Upper lobe of left lung (tissue), 6 donors: ENCODE results near the gene TMEM89. TPM values are rescaled to one million over a fixed set of nuclear protein-coding genes. Genes with fewer than 3 reads are reported as not detected.
A peak's percentile ranks its signal among the peaks of the same experiment; 100 is the strongest.

ENCODE experiments used
- ATAC-seq, 2 donors: fragments of 200-7000 bp; cut with Tn5 transposase; one replicate each; pipeline ENCODE4 v1.9.1; 2022; ENCODE audit warnings: mild to moderate bottlenecking in 2 of 2, moderate library complexity in 2 of 2; ENCODE audit not compliant: low FRiP score in 2 of 2
- DNase-seq, 2 donors: peaks; one replicate each; pipeline ENCODE4 v3.0.0-alpha.2; 2019 to 2020
- H3K27ac ChIP-seq, 4 donors: fragments of 200-600 bp; sonication (generic); one replicate each; pipeline ENCODE4 v1.5.1; 2016 to 2019
- H3K27me3 ChIP-seq, 4 donors: fragments of 200-600 bp; sonication (generic); one replicate each; pipeline ENCODE4 v1.5.1; 2017 to 2019
- H3K36me3 ChIP-seq, 4 donors: fragments of 200-600 bp; sonication (generic); one replicate each; pipeline ENCODE4 v1.5.1; 2016 to 2019
- H3K4me1 ChIP-seq, 4 donors: fragments of 200-600 bp; sonication (generic); one replicate each; pipeline ENCODE4 v1.5.1; 2018 to 2019
- H3K4me3 ChIP-seq, 4 donors: fragments of 200-600 bp; sonication (generic); one replicate each; pipeline ENCODE4 v1.5.1; 2017 to 2019; ENCODE audit warnings: mild to moderate bottlenecking in 2 of 4, moderate library complexity in 1 of 4
- H3K9me3 ChIP-seq, 4 donors: fragments of 200-600 bp; sonication (generic); one replicate each; pipeline ENCODE4 v1.5.1; 2018 to 2019
- EP300 ChIP-seq, 4 donors: sonication (generic); formaldehyde crosslinking; IDR thresholded peaks; one replicate each; pipeline ENCODE4 v1.5.1; 2017; ENCODE audit warnings: antibody characterized with exemption in 4 of 4, control low read depth in 2 of 4
- POLR2A ChIP-seq, 4 donors: fragments of 450-650 bp; IDR thresholded peaks; one replicate each; pipeline ENCODE4 v1.5.1; 2016 to 2017; ENCODE audit warnings: antibody characterized with exemption in 4 of 4, mild to moderate bottlenecking in 2 of 4
- POLR2AphosphoS5 ChIP-seq, 2 donors: sonication (generic); formaldehyde crosslinking; IDR thresholded peaks; one replicate each; pipeline ENCODE4 v1.5.1; 2017; ENCODE audit warnings: antibody characterized with exemption in 2 of 2
- WGBS, 2 donors: methylation state at CpG; one replicate each; pipeline ENCODE4 v1.1.5; 2017 to 2018; 5-methylcytosine and 5-hydroxymethylcytosine counted together
- total RNA-seq, 6 donors: library from RNA; depleted of rRNA in 4 of 6; stranded (reverse); fragments of >200 nt in 4 of 6; gene quantifications; one replicate each; pipeline versions ENCODE4 v1.1.0 to v1.2.1, GENCODE V29; 2016 to 2021
- TF ChIP-seq, protein P1 (sequence below), 6 experiments: fragments of 450-650 bp in 4 of 6; fragments of 200-600 bp in 2 of 6; sonication (generic) in 2 of 6; IDR thresholded peaks; one replicate each; pipeline ENCODE4 v1.5.1; 2016 to 2019; ENCODE audit warnings: antibody characterized with exemption in 6 of 6
- donor health status: DM: no; HTN: no; CAD: no; lungs with moderate emphysema.
- donor health status: DM: no; HTN: yes; CAD: no; lungs with severe emphysema.

Gene TMEM89
- total RNA-seq, 6 donors from 2014 or later, result 0.67 TPM; not detected in 5

DNA sequence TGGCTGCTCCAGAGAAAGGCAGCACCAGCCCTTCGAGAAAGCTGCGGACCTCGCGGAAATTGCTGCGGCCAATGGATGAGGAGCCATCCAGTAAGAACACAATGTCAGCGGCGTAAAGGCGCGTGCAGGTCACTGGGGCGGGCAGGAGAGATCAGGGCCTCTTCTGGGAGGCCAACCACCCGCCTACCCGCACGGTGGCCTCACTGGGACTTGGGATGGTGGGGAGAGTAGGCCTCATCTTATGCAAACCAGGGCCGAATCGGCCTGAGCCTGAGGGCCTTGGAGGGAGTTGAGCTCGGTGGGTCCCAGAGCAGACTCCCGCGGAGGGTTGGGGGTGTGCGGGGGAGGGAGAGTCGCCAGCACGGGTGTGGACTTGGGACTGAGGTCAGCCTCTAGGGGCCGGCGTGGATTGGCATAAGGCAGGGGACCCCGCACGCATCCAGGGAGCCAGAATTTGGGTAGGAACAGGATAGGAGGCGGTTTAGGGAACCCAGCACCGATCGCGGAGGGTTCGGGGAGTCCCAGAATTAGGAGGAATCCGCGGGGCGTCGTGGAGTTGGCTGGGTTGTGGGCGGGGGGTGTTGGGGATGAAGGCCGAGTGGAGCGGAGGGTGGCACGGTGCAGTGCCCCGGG, 27.0 kb downstream of the TMEM89 start:
- DNase-seq, result peak in 1 of 2 donors; percentile 65
- Histone ChIP-seq H3K4me1 (peaks cover 7 to 18% (median 14%) of the 10 kb centered on the region in 4 donors), H3K27ac (peak overlapping the region in 2 of 4 donors; percentile 43 to 44), H3K4me3 (peak overlapping the region in 3 of 4 donors; percentile 12 to 39 (median 26)), H3K9me3 (no peaks in the 10 kb centered on the region), H3K27me3 (peaks cover 0 to 4% (median 0%) of the 10 kb centered on the region in 4 donors), H3K36me3 (peaks cover 0 to 20% (median 15%) of the 10 kb centered on the region in 4 donors)
- WGBS, 2 donors, result 31 to 49% methylated on average over 23 to 39 of the region's 39 CpGs
- TF ChIP-seq, protein P1, sequence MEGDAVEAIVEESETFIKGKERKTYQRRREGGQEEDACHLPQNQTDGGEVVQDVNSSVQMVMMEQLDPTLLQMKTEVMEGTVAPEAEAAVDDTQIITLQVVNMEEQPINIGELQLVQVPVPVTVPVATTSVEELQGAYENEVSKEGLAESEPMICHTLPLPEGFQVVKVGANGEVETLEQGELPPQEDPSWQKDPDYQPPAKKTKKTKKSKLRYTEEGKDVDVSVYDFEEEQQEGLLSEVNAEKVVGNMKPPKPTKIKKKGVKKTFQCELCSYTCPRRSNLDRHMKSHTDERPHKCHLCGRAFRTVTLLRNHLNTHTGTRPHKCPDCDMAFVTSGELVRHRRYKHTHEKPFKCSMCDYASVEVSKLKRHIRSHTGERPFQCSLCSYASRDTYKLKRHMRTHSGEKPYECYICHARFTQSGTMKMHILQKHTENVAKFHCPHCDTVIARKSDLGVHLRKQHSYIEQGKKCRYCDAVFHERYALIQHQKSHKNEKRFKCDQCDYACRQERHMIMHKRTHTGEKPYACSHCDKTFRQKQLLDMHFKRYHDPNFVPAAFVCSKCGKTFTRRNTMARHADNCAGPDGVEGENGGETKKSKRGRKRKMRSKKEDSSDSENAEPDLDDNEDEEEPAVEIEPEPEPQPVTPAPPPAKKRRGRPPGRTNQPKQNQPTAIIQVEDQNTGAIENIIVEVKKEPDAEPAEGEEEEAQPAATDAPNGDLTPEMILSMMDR (IDR thresholded peaks at IDR 0.05), result no peak
- TF ChIP-seq EP300 (IDR thresholded peaks at IDR 0.05) (no peak), POLR2A (IDR thresholded peaks at IDR 0.05) (no peak)
- ATAC-seq, result no peak

DNA sequence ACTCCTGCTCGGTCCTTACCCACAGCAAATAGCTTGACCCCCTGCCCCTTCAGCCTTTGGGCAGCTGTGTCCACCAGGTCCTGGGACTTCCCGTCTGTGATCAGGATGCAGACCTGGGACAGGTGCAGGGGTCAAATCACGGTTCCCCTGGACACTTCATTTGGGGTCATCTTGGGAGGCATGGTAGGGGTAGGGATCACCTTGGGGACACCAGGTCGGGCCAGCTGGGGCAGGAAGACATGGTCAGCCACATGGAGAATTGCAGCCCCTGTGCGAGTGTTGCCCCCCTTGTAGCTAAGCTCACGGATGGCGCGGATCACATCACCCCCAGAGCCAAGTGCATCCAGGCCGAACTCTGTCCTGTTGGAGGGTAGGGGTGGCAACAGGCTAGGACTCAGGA, 28.2 kb downstream of the TMEM89 start:
- peaks cover 0 to 4% (median 0%) of the 10 kb centered on the region in 4 donors for H3K27me3 ChIP-seq
- H3K27ac ChIP-seq, result no peak overlapping the region
- no peak overlapping the region for H3K4me3 ChIP-seq
- 73 to 97% methylated on average over 3 to 9 of the region's 9 CpGs for WGBS, 2 donors
- ATAC-seq (no peak), DNase-seq (no peak)
- H3K36me3 ChIP-seq, result peaks cover 0 to 8% (median 4%) of the 10 kb centered on the region in 4 donors
- peaks cover 7 to 15% (median 13%) of the 10 kb centered on the region in 4 donors for H3K4me1 ChIP-seq
- H3K9me3 ChIP-seq, result no peaks in the 10 kb centered on the region
- TF ChIP-seq, protein P1 (IDR thresholded peaks at IDR 0.05), result no peak
- no peak for TF ChIP-seq POLR2AphosphoS5 (IDR thresholded peaks at IDR 0.05)
- no peak for TF ChIP-seq EP300 (IDR thresholded peaks at IDR 0.05)
- TF ChIP-seq POLR2A (IDR thresholded peaks at IDR 0.05), result no peak

DNA sequence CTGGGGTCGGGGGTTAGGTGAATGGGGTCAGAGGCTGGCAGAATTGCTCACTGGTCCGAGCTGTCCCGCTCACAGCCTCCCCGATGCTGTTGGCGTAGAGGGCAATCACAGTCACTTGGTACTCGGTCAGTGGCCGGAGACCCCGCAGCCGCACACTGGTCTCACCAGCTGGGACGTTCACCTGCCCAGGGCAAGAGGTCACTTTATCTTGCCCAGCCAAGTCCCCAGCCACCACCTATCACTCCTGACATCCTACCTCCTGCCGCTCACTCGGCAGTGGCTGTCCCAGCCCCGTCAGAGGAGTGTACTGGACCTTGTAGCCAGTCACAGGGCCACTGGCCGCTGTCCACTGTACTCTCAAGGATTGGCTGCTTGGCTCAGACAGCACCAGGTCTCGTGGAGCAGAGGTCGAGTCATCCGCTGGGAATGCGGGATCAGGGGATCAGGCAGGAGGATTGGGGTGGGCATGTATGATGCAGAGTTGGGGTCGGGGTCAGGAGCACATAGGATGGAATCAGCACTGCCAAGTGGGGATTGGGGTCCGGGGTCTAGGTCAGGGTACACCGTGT, 29.0 kb downstream of the TMEM89 start:
- no peak overlapping the region for H3K27ac ChIP-seq
- ATAC-seq (no peak), DNase-seq (peak in 1 of 2 donors; percentile 71)
- H3K27me3 ChIP-seq, result peaks cover 0 to 4% (median 0%) of the 10 kb centered on the region in 4 donors
- TF ChIP-seq, protein P1 (IDR thresholded peaks at IDR 0.05), result no peak
- TF ChIP-seq POLR2A (IDR thresholded peaks at IDR 0.05) (no peak), POLR2AphosphoS5 (IDR thresholded peaks at IDR 0.05) (no peak), EP300 (IDR thresholded peaks at IDR 0.05) (no peak)
- no peaks in the 10 kb centered on the region for H3K9me3 ChIP-seq
- WGBS, 2 donors, result 89 to 91% methylated on average over 14 to 17 of the region's 21 CpGs
- no peak overlapping the region for H3K4me3 ChIP-seq
- peaks cover 0 to under 1% (median under 1%) of the 10 kb centered on the region in 4 donors for H3K36me3 ChIP-seq
- peaks cover 7 to 15% (median 13%) of the 10 kb centered on the region in 4 donors for H3K4me1 ChIP-seq

DNA sequence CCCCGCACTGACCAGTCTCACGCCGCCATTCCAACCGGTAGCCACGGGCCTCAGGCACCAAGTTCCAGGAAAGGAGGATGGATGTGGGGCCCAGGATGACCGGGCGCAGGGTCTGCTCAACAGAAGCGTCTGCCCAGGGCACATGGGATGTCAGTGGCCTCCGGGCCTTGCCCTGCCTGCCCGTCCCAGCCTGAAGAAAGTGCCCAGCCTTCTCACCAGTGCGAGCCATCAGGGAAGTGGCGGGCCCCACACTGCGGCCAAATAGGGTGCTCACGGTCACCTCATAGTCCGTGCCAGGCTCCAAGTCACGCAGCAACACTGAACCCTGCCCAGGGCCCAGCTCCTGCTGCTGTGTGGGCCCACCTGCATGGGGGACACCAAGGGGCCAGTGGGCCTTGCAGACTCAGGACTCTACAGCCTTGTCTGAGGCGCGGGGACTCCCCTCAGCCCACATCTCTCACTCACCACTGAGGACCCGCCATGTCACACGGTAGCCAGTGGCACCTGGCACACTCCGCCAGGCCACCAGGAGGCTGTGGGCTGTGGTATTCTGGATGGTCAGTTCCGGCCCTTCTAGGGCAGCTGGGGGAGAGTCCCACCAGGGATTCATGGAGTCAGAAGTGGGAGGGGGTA, 29.6 kb downstream of the TMEM89 start:
- Histone ChIP-seq H3K9me3 (no peaks in the 10 kb centered on the region), H3K27ac (no peak overlapping the region), H3K4me1 (peaks cover 7 to 15% (median 13%) of the 10 kb centered on the region in 4 donors), H3K4me3 (no peak overlapping the region), H3K36me3 (no peaks in the 10 kb centered on the region), H3K27me3 (peaks cover 0 to 4% (median 0%) of the 10 kb centered on the region in 4 donors)
- 91% methylated on average over 9 to 19 of the region's 22 CpGs for WGBS, 2 donors
- DNase-seq, result peak in 1 of 2 donors; percentile 56
- TF ChIP-seq, protein P1 (IDR thresholded peaks at IDR 0.05), result no peak
- TF ChIP-seq POLR2AphosphoS5 (IDR thresholded peaks at IDR 0.05) (no peak), POLR2A (IDR thresholded peaks at IDR 0.05) (no peak), EP300 (IDR thresholded peaks at IDR 0.05) (no peak)
- no peak for ATAC-seq
